HG03175 (cell line): ENCODE data around the gene CALD1.
A peak's percentile ranks its signal among the peaks of the same experiment; 100 is the strongest.

Source experiments
- ATAC-seq: cut with Tn5 transposase; IDR thresholded peaks from one replicate; pipeline ENCODE4 v1.9.1; 2021; ENCODE audit warnings: mild to moderate bottlenecking, moderate library complexity; ENCODE audit not compliant: unreplicated experiment

CALD1 gene

DNA sequence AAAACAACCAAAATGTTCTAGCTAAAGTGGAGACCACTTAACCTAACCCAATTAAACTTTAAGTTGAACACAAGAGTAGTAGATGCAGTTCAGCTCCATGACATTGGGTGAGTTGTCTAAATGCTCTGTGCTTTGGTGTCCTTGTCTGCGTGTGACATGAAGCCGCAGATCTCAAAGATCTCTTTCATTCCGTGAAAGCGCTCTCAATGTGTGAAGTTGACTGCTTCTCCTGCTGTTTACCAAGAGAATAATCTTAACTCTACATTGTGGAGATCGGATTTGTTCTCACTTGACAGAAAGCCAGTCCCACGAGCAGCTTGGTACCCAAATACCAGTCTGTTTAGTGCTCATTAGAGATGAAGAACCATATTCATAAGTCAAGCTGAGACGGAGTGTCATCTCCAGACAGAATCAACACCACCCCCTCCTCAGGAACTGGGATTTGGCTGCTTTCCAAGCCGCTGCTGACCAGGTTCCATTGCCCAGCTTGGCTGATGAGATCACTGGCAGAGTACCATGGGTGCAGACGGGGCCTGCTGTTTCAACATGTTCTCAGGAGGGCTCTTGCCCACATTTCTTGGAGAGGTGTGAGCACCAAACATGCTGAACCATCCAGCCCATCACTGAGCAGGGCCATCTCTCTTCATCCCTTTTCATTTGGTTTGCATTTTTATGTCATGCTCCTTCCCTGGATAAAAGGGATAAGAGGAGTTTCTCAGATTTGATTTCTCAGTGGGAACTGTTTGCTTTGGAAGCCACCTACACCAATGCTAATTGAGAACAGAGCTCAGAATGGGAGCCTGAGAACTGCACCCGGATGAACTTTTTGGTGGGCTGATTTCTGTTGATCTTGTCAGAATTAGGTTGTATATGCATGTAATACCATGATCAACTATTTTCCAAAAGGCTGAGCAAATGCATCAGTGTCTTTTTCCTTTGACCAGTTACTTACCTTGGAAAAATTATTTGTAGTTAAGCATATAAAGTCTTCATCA, 111.1 kb downstream of the CALD1 start:
- ATAC-seq: no peak

DNA sequence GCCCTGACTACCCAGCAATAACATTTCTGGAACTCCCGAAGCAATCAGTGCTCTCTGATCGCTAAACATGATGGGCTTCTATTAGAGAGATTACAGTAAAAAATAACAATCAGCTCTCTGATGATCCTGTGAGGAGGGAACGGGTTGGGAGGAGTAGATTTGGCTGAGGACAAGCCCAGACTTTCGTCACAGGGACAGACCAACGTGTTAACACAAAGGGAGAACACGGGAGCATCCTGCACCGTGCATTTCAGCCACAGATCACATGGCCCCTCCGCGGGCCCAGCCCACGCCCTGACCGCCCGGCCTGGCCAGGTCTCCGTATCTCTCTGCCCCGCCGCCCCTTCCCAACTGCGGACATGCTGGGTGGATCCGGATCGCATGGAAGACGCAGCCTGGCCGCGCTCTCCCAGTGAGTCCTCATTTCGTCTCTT, 111.8 kb downstream of the CALD1 start:
- no peak for ATAC-seq

DNA sequence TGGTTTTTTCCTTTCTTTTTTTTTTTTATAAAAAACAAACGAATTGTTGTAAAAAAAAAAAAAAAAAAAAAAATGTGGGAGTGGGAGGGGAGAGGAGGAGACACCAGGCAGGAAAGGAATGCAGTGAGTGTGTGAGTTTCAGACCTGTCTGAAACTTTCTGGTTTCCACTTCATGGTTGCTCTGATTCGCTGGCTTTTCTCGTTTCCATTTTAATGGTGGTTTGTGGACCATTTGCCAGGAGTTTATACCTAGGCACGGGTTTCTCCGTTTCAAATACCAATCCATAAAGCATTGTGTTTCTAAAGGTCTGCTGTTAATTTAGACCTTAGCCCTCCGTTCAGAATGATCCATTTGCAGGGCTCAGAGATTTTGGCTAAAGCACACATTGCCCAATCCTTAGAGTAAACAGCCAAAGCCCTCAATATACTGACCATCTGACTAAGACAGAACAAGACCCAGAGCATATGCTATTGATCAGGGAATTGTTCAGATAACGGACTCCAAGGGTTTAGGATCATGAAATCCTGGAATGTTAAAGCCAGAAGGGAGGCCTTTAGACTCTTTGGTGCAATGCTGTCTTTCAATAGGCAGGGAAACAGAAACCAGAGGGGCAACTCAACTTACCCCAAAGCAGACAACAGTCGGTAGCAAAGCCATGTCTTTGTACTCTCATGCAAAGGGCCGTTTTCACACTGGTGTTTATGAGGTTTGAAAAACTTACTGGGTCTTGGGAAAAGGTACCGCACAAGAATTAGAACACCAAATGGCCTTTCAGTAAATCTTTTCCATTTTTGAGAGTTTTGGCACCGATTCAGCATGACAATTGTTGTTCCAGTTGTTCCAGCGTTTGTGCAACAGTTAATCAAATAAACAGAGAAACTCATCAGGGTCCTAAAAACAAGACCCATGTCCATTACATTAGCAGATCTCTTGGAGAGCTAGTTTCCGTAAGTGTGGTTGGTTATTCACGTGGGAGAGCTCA, 112.6 kb downstream of the CALD1 start:
- ATAC-seq: no peak

DNA sequence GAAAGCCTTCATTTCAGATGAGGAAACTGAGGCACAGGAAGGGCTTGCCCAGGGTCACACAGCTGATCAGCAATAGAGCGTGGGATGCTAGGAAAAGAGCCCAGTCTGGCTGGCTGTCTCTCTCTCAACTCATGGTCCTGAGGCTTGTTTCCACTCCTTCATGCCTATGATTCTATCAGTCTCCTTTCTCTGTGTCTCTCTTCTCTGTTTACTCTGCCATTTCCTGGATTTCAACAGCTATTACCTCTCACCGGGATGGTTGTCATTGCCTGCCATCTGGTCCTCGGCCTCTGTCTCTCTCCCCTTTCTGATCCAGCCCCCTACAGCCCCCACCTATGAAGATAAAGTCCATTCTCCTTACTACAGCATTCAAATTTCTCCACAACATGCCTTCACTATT, 113.5 kb downstream of the CALD1 start:
- no peak for ATAC-seq

DNA sequence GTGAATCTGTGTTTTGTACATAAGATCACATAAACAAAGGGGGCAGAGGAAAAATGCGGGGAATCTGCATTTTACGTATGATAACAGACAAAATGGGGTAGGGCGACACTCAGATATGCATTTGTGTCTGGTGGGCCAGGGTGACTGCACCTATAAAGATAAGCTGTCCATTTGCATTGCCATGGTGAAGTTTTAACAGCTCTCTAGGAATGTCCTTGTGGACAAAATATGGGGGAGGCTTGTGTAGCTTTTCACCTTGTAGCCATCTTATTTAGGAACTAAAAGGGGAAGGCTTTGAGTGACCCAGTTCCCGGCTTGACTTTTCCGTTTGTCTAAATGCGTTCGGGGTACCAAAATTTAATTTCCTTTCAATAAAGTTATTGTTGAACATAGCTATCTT, 114.5 kb downstream of the CALD1 start:
- ATAC-seq: no peak

DNA sequence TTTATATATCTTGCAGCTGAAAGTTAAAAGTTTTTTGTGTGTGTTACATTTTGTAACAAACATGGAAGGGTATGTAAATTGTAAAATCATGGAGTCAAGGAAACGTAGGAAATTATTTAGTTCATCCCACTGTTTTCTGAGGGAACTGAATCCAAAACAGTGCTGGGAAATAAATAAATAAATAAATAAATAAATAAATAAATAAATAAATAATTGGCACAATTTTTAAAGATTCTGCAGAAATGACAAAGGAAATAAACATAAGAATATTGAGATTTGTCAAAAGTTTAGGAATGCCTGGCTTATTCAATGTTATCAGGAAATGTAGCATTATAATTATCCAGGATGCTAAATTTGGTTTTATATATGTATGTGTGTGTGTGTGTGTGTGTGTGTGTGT, 115.5 kb downstream of the CALD1 start:
- ATAC-seq: no peak

DNA sequence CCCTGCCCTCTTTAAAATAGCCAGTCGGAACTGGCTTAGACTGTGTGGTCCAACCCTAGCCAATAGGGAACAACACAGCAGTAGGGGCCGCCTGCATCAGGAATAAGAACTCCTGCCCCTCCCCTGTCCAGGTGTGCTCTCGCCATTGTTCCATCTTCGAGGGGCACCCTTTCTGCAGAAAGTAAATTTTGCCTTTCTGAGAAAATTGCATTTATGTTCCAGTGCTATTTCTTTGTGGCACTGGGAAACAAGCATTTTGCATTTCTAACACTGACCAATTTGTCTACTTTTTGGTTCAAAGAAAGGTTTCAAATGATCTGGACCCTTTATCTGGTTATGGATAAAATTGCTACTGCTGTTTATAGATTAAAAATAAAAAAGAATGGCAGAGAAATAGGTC, 116.6 kb downstream of the CALD1 start:
- no peak for ATAC-seq

DNA sequence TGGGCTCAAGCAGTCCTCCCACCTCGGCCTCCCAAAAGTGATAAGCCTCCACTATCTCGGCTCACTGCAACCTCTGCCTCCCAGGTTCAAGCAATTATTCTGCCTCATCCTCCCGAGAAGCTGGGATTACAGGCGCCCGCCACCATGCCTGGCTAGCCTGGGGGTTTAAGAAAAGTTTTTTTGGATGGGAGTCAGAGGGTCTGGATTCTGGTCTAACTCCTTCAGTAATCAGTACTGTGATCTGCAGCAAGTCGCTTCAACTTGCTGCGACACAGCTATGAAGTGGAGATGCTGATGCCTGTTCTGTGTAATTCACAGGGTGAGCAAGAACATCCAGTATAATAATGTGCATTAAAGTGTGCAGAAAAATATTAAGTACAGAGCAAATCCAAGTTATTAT, 118.5 kb downstream of the CALD1 start:
- ATAC-seq: no peak

DNA sequence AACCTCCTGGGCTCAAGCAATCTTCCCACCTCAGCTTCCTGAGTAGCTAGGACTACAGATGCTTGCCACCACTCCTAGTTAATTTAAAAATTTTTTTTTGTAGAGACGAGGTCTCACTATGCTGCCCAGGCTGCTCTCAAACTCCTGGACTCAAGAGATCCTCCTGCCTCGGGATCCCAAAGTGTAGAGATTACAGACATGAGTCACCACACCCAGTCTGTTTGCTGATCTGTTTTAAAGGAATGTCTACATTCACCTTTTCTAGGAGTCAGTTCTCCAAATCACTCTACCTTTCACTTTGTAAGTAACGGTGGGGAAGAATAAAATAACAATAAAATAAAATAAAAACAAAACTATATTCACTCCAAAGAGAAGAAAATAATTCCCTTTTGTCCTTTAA, 120.3 kb downstream of the CALD1 start:
- no peak for ATAC-seq

DNA sequence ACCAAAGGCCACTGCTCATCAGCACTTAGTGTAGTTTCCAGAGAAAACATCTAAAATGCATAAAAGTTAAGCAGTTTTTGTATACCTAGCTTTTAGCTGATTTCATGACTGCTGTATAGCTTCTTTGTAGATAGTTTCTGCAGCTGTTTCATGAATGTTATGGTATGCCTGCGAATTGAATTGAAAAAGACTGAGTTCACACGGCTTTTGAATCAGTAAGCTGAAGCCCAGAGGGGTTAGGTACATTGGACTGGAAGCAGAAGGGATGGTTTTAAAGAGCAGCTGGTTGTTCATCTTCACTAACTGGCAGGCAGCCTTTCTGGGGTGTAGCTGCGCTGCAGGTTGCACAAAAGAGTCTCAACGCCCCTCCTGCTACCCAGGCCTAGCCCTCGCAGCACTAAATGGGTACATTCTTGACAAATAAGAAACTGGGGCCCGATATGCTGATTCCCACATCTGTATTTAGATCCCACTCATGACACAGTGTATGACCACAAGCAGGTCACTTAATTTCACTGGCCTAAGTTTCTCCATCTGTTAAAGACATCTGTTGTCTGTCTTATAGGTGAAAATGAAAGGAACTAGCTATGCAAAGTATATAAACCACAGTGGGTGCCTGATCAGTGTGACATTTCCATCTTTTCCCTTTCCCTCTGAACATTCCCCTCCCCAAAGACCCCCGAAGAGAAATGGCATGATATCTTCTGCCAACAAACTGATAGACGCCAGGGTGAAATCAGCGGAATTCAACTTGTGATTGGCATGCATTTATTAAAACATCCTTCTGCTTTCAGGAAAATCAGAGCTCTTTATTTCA, 120.9 kb downstream of the CALD1 start:
- ATAC-seq: peak; percentile 86

DNA sequence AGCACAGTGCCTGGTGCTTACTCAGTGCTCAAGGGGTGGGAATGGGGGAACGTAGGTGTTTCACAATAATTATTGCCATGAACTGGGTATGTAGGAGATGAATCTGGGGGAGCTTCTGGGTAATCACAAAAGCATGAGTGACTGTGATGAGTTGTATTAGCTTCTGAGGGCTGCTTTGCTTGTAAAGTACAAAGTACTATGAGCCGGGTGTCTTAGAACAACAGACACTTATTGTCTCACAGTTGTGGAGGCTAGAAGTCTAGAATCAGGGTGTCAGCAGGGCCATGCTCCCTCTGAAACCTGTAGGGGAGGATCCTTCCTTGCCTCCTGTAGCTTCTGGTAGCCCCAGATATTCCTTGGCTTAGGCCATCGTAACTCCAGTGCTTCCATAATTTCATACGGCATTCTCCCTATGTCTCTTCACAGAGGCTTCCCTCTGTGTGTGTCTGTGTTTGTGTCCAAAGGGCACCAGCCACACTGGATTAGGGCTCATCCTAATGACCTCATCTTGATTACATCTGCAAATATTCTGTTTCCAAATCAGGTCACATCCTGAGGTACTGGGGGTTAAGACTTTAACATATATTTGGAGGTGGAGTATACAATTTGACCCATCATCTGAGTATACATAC, 122.1 kb downstream of the CALD1 start:
- ATAC-seq: no peak

DNA sequence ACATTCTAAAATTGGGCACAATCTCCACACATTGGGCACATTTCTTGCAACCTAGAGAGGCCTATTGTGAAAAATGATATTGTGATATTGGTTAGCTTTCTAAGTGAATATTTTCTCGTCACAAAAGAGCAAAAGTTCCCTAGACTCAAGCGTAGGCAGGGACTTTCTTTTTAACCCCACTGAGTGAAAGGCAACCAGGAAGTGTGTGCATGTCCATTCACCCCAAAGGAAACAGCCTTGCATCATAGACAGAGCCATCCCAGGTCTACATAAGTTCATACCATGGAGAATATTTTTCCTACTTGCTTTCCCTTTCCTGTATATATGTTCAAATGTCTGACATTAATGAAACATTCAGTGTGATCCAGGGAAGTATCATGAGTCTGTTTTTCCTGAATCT, 122.6 kb downstream of the CALD1 start:
- ATAC-seq: no peak

DNA sequence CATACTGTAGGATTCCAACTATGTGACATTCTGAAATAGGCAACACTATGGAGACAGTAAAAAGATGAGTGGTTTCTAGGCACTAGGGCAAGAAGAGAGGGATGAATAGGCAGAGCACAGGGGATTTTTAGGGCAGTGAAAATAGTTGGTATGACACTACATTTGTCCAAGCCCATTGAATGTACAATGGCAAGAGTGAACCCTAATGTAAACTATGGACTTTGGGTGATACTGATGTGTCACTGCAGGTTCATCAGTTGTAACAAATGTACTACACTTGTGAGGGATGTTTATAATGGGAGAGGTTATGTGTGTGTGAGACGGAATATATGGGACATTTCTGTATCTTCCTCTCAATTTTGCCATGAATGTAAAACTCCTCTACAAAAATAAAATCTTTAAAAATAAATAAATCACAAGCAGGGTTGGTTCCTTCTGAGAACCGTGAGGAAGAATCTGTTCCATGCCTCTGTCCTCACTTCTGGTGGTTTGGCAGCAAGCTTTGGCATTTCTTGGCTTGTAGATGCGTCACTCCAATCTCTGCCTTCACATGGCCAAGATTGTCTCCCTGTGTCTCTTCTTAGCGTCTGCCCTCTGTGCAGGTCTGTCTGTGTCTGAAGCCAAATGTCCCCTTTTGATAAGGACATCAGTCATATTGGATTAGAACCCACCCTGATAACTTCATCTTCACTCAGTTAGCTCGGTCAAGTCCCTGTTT, 123.8 kb downstream of the CALD1 start:
- ATAC-seq: no peak

DNA sequence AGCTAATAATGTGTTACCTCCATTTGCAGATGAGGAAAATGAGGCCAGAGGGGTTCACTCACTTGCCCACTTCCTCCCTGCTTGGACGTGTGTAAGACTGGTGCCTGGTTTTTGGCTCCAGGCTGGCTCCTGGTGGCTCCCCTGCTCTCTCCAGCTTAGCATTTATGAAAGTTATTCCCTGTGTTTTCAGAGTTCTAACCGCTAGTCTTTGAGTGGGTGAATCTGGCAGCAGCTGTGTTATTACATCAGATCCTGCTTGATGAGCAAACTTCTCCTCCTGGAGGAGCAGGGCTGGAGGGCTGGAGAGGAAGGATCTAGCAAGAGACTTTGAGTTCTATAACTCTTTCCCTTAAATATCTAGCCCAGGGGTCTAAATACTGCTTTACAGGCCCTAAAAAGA, 125.9 kb downstream of the CALD1 start:
- ATAC-seq: no peak

DNA sequence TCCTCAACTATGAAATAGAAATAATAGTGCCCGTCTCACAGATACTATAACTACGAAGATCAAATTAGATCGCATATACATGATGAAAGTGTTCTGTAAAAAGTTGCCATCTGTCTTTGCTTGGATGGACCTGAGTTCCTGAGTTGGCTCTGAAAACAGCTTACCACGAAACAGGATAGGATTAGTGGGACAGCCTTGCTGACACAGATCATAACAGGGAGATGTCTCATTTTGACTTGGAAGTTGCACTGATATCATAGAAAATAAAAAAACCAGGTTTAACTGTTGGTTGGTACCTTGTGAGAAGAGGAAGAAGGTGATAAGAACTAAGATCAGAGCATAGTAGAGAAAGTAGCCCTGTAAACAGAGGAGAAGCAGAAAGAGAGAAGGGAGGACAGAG, 127.6 kb downstream of the CALD1 start:
- ATAC-seq: no peak

DNA sequence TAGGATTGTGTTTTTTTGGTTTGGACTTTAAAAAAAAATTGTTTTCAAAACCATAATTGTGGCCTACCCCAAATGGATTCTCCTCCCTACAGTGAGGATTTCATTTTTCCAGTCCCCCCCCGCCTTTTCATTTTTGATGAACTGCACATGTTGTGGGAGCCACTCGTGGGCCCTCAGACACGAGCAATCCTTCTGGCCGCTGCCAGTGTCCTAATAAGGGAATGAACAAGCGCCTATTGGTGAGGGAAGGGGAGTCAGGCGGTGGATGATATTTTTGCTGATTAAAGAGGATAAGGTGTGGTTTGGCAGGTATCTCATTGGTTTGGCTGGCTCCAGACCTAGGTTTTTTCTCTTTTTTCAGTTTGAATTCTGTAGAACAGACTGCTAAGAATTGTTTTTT, 128.2 kb downstream of the CALD1 start:
- ATAC-seq: no peak

DNA sequence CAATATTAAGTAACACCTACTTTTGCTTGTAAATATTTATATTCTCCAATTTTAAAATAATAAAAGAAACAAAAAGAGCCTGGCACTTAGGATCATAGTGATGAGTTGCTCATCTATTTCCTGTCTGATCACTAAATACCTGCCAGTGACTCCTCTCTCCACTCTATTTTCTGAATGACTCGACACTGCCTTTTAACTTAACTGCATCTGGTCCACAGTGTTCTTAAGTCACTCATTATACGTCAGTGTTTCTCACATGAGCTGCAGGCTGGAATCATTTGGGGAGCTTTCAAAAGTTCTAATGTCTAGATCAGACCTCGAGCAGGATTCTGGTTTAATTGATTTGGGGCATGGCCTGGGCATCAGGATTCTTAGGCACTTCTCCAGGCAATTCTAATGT, 128.9 kb downstream of the CALD1 start:
- no peak for ATAC-seq

DNA sequence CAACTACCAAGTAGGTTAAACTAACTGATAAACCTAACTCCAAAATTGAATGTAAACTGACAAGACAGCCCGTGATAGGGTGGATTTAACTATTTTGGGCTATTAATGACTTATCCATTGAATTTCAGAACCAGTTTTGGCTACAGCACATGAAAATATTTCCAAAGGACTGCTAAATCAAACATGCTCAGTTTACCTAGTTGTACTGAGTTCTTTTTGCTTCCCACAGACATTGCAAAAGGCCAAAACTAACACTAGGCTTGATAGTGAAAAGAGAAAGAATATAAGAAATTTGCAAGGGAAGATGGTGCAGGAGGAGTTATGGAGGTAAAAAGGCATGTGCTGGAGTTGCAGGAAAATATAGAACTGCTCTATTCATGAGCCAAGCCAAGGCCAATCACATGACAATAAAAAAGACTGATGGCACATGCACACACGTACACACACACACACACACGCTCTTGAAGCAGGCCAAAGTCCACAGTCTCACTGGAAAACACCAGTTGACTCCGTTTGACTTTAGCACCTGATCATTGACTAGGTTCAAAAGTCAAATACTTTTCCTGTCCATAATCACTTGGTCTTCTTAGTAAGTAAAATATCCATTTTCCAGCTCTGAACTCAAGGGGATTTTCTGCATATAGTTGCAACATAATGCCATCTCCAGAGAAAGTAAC, 130.9 kb downstream of the CALD1 start:
- ATAC-seq: no peak

DNA sequence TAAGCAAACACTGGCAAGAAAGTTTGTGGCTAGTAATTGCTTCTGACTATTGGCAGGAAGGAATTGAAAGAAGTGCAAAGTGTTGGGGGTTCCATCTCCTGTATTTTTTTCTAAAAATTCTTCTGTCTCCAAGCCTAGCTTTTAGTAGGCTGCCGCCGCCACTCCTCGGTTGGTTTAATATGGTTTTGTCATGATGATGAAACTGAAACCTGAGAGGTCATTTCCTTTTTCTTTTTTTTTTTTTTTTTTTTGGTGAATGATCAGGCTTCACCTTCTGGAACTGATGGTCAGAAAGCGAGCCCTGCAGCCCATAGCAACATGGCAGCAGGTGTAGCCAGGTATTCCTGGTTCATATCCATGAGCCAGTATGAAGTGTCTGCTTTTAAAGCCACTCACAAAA, 131.5 kb downstream of the CALD1 start:
- ATAC-seq: no peak
